H1 (cell line): ENCODE measurements around the gene RANBP3L. TPM values are rescaled to one million over a fixed set of nuclear protein-coding genes. Genes with fewer than 3 reads are reported as not detected.

Source experiments
- CBX5 ChIP-seq: fragments of 300-800, 300-1000 bp; sonication (generic); IDR thresholded peaks from 2 replicates; pipeline ENCODE4 v1.7.1; 2016; ENCODE audit warnings: antibody characterized with exemption, low read length, low read depth
- EP300 ChIP-seq, 2 experiments: IDR thresholded peaks; 1 replicate in 1 of 2; 2 replicates in 1 of 2; pipeline ENCODE4 v1.6.1; 2011 to 2012; ENCODE audit warnings: low read depth in 2 of 2, low read length in 2 of 2, mild to moderate bottlenecking in 2 of 2, borderline replicate concordance in 1 of 2, inconsistent platforms in 1 of 2, moderate library complexity in 1 of 2
- KDM5A ChIP-seq: fragments of 200-600 bp; IDR thresholded peaks from 2 replicates; pipeline ENCODE4 v1.7.1; 2012; ENCODE audit warnings: mild to moderate bottlenecking, low read length, inconsistent platforms, mixed read lengths
- RFX5 ChIP-seq: IDR thresholded peaks from 2 replicates; pipeline ENCODE4 v1.6.1; 2011; ENCODE audit warnings: low read depth, low read length, improper control_type of control experiment, borderline replicate concordance
- SIN3A ChIP-seq, 2 experiments: IDR thresholded peaks in 1 of 2; conservative IDR thresholded peaks in 1 of 2; 2 replicates each; pipeline ENCODE4 v1.6.1; 2011 to 2012; ENCODE audit warnings: low read length in 2 of 2, improper control_type of control experiment in 1 of 2, low read depth in 1 of 2, mild to moderate bottlenecking in 1 of 2
- TAF1 ChIP-seq: IDR thresholded peaks from 2 replicates; pipeline ENCODE4 v1.6.1; 2011; ENCODE audit warnings: mild to moderate bottlenecking, low read depth, low read length
- polyA plus RNA-seq, 7 experiments: library from polyadenylated mRNA; depleted of rRNA in 3 of 7; stranded (reverse) in 5 of 7; unstranded in 2 of 7; fragments of >200 nt in 5 of 7; fragments of 200-250 nt in 2 of 7; gene quantifications; 1 replicate in 5 of 7; 2 replicates in 1 of 7; 4 replicates in 1 of 7; pipeline versions ENCODE4 v1.2.1 to v1.2.3, GENCODE V29; 2011 to 2013; ENCODE audit warnings: missing spikeins in 2 of 7, mixed read lengths in 2 of 7
- total RNA-seq: library from RNA; stranded (reverse); fragmentation: NEBNext Ultra II Directional; extraction: Animal tissue kit (Norgen Biotek cat#: 25700); gene quantifications from 2 replicates; pipeline ENCODE4 v1.2.1, GENCODE V29; 2021
- TF ChIP-seq, protein P1 (sequence below): IDR thresholded peaks from 2 replicates; pipeline ENCODE4 v1.6.1; 2012; ENCODE audit warnings: inconsistent platforms

Gene RANBP3L
- total and polyA plus RNA-seq, 2 of the 8 experiments (the other 6 are each of a cell fraction or from before 2014, with no cell fraction given): not detected

DNA sequence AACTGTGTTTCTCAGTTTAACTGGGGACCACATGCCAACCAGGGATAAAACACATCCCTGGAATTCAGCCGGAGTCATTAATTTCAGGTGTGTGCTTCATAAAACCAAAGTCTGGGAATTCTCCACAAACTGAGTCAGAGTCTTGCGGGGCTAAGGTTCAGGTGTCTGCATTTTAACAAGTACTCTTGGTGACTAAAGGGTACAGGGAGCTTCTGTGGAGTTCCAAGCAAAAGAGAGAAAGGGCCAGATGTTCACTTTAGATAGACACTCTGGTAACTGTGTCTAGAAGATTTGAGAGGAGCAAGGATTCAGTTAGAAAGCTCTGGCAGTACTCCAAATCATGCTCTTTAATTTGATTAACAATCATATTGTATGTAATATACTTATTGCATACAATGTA lies 64.0 kb downstream of the RANBP3L start (continued):
- TF ChIP-seq RFX5 (no peak), CBX5 (no peak), TAF1 (no peak), SIN3A (conservative IDR thresholded peaks at IDR 0.05 in 1 of 2, IDR thresholded peaks at IDR 0.05 in 1 of 2; ENCODE audit: low read depth in 1 of 2, low read length in 2 of 2) (no peak), EP300 (IDR thresholded peaks at IDR 0.05; ENCODE audit: borderline replicate concordance in 1 of 2, low read depth in 2 of 2, low read length in 2 of 2) (no peak), KDM5A (no peak)
- TF ChIP-seq, protein P1, sequence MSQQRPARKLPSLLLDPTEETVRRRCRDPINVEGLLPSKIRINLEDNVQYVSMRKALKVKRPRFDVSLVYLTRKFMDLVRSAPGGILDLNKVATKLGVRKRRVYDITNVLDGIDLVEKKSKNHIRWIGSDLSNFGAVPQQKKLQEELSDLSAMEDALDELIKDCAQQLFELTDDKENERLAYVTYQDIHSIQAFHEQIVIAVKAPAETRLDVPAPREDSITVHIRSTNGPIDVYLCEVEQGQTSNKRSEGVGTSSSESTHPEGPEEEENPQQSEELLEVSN: no peak
